ENCODE results near the gene KLF1. TPM values are rescaled to one million over a fixed set of nuclear protein-coding genes. Genes with fewer than 3 reads are reported as not detected.

KLF1 gene
- total and polyA plus RNA-seq, 8 donors = 0.05 to 0.19 (median 0.18) TPM; not detected in 5

DNA sequence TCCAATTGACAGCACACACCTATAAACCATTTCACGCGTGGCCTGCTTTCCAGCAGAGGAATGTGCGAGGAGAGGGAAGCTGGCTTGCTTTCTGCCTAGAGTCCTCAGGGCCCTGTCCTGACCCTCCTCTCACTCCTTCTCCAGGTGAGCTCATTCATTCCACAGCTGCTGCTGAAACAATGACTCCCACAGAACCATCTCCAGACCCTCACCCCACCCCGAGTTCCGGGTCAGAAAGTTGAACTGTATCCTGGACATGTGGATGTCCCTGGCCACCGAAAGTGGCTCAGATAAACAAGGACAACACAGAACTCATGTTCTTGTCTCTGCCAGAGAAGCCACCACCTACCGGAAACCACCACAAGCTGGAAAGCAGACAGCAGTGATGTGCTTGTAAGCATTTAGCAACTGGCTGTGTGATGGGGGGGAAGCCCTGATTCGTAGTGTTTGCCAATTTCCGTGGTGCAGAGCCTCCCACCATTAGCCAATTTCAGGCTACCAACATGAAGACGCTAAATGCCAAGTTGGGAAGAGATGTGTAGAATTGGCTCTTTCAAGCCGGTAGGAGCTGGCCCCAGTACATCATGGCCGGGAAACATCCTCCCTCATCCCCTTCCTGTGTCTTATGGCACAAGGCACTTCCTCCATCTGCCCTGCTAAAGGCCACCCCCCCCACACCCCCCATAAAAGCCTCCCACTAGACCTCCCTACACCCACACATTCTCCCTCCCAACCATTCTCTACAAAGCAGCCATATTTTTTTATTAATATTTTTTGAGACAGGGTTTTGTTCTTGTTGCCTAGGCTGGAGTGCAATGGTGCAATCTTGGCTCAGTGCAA is 27.1 kb upstream of the KLF1 start:
- Histone ChIP-seq H3K9me3 (no peaks in the 10 kb centered on the region), H3K4me1 (peaks cover 22 to 35% (median 30%) of the 10 kb centered on the region in 4 donors), H3K27ac (peak overlapping the region; percentile 75 to 81 (median 79)), H3K27me3 (no peaks in the 10 kb centered on the region), H3K4me3 (no peak overlapping the region), H3K36me3 (no peaks in the 10 kb centered on the region)
- intact Hi-C loops (cut with DNase I; ENCODE audit: low total_unique reads) = no loop called here
- peak in 1 of 2 donors; percentile 65 for DNase-seq
- WGBS, 5 donors = 55 to 66% (median 58%) methylated on average over 12 of the region's 12 CpGs
- TF ChIP-seq, protein P1, sequence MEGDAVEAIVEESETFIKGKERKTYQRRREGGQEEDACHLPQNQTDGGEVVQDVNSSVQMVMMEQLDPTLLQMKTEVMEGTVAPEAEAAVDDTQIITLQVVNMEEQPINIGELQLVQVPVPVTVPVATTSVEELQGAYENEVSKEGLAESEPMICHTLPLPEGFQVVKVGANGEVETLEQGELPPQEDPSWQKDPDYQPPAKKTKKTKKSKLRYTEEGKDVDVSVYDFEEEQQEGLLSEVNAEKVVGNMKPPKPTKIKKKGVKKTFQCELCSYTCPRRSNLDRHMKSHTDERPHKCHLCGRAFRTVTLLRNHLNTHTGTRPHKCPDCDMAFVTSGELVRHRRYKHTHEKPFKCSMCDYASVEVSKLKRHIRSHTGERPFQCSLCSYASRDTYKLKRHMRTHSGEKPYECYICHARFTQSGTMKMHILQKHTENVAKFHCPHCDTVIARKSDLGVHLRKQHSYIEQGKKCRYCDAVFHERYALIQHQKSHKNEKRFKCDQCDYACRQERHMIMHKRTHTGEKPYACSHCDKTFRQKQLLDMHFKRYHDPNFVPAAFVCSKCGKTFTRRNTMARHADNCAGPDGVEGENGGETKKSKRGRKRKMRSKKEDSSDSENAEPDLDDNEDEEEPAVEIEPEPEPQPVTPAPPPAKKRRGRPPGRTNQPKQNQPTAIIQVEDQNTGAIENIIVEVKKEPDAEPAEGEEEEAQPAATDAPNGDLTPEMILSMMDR (IDR thresholded peaks at IDR 0.05) = no peak
- no peak for TF ChIP-seq POLR2A (IDR thresholded peaks at IDR 0.05)
- TF ChIP-seq POLR2AphosphoS5 (IDR thresholded peaks at IDR 0.05) = no peak
- no peak for TF ChIP-seq EP300 (IDR thresholded peaks at IDR 0.05)

DNA sequence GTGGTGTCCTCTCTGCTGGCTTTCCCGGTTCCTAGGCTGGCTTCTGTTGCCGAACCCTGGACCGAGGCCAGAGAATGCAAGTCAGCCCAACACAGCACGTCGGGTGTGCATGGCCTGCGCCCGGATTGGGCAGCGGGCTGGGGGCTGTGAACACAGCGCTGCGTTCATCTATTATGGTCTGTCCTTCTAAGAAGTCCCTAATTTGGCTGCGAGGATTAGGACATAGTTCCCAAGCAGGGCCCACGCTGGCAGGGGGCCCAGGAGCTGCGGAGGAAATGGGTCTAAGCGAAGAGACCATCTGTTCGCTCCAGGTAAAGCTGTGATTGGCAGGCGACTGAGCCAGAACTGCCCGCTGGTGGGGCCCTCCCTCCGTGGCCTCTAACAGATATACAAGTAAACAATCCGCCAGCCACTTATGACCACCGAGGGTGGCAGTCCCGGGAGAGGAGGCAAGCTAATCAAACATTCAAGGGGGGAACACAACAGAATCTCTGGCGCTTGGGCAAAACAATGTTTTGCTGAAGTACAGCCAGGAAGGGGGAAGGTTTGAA is 26.1 kb upstream of the KLF1 start:
- no peaks in the 10 kb centered on the region for H3K36me3 ChIP-seq
- peaks cover 19 to 30% (median 25%) of the 10 kb centered on the region in 4 donors for H3K4me1 ChIP-seq
- peak; percentile 77 to 93 for DNase-seq
- H3K27ac ChIP-seq = peak overlapping the region; percentile 75 to 81 (median 79)
- TF ChIP-seq POLR2AphosphoS5 (IDR thresholded peaks at IDR 0.05) (peak; percentile 30 to 58 (median 38)), EP300 (IDR thresholded peaks at IDR 0.05) (no peak)
- no peaks in the 10 kb centered on the region for H3K9me3 ChIP-seq
- H3K4me3 ChIP-seq = peak overlapping the region; percentile 2 to 11 (median 9)
- WGBS, 5 donors = 3 to 23% (median 9%) methylated on average over 17 to 22 of the region's 22 CpGs
- intact Hi-C loops (cut with DNase I; ENCODE audit: low total_unique reads) = no loop called here
- H3K27me3 ChIP-seq = no peaks in the 10 kb centered on the region

DNA sequence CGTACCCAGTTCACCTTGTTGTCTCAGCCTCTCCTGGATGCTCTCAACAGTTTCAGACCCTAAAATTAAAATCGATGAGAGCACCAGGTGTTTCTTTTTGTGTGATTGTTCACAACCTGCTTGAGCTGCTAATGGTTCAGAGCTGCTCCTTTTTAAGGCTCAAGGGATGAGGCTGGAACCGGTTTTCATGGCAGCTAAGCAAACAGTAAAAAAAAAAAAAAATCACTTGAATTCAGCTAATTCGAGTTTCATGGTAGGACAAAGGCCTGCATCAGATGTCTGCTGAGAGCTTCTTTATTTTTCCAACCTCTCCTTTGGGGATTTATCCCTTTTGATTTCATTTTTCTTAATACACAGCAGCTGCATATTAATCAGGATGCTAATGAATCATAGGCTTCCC is 25.6 kb upstream of the KLF1 start:
- H3K27ac ChIP-seq = peak overlapping the region; percentile 75 to 81 (median 79)

DNA sequence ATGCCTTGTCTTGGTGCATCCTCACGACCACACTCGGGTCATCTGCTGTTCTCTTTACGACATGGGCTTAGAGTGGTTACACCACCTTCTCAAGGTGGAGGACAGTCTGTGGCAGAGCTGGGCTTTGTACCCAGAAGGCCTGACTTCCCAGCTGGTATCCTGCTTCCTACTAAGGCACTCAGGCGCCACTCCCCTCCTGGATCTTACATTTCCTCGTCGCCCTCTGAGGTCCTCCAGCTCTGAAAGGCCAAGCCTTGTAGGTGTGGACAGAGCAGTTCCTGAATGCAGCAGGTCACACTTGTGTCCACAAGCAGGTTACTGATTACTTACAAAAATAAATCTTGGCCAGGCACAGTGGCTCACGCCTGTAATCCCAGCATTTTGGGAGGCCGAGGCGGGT is 20.2 kb upstream of the KLF1 start:
- H3K4me1 ChIP-seq = peaks cover 0 to 8% (median 3%) of the 10 kb centered on the region in 4 donors
- TF ChIP-seq POLR2A (IDR thresholded peaks at IDR 0.05) (no peak), POLR2AphosphoS5 (IDR thresholded peaks at IDR 0.05) (peak in 2 of 3 donors; percentile 33 to 79), EP300 (IDR thresholded peaks at IDR 0.05) (no peak)
- TF ChIP-seq, protein P1 (IDR thresholded peaks at IDR 0.05) = no peak
- H3K36me3 ChIP-seq = no peaks in the 10 kb centered on the region
- intact Hi-C loops (cut with DNase I; ENCODE audit: low total_unique reads) = no loop called here
- 30 to 61% (median 49%) methylated on average over 9 of the region's 9 CpGs for WGBS, 5 donors
- H3K27ac ChIP-seq = peak overlapping the region; percentile 42 to 75 (median 60)
- no peaks in the 10 kb centered on the region for H3K9me3 ChIP-seq
- H3K4me3 ChIP-seq = no peak overlapping the region
- H3K27me3 ChIP-seq = no peaks in the 10 kb centered on the region
- DNase-seq = peak; percentile 74 to 78

More for the DNA sequence above, 25.6 kb upstream of the KLF1 start:
- intact Hi-C loops (cut with DNase I; ENCODE audit: low total_unique reads) = no loop called here
- TF ChIP-seq, protein P1 (IDR thresholded peaks at IDR 0.05) = no peak
- no peak for TF ChIP-seq POLR2A (IDR thresholded peaks at IDR 0.05)
- no peak for TF ChIP-seq POLR2AphosphoS5 (IDR thresholded peaks at IDR 0.05)
- no peak for TF ChIP-seq EP300 (IDR thresholded peaks at IDR 0.05)
- H3K27me3 ChIP-seq = no peaks in the 10 kb centered on the region
- peaks cover 19 to 30% (median 26%) of the 10 kb centered on the region in 4 donors for H3K4me1 ChIP-seq
- 26 to 33% (median 29%) methylated on average over 4 of the region's 4 CpGs for WGBS, 5 donors
- no peaks in the 10 kb centered on the region for H3K9me3 ChIP-seq
- peak overlapping the region in 2 of 4 donors; percentile 2 to 9 for H3K4me3 ChIP-seq
- DNase-seq = peak in 1 of 2 donors; percentile 66
- H3K36me3 ChIP-seq = no peaks in the 10 kb centered on the region
